Body of pancreas (tissue), 4 donors: ENCODE measurements around the gene EFNA1. TPM values are rescaled to one million over a fixed set of nuclear protein-coding genes. Genes with fewer than 3 reads are reported as not detected.
A peak's percentile ranks its signal among the peaks of the same experiment; 100 is the strongest.

Experiments used
- ATAC-seq: fragments of 150-250 bp; one replicate; pipeline ENCODE4 v1.9.1; 2016
- DNase-seq, 4 donors: peaks; one replicate each; pipeline ENCODE4 v3.0.0-alpha.2; 2019
- H3K27ac ChIP-seq, 4 donors: fragments of 200-600 bp; sonication (generic); 1 replicate in 3 of 4; 2 replicates in 1 of 4; pipeline versions ENCODE4 v1.5.1 to v1.6.1; 2016 to 2019; ENCODE audit warnings: mild to moderate bottlenecking in 1 of 4, mixed read lengths in 1 of 4, moderate library complexity in 1 of 4
- H3K27me3 ChIP-seq, 2 donors: fragments of 200-600 bp; sonication (generic); one replicate each; pipeline ENCODE4 v1.6.0; 2016; ENCODE audit warnings: mild to moderate bottlenecking in 1 of 2
- H3K36me3 ChIP-seq, 2 donors: fragments of 200-600 bp; sonication (generic); replicated peaks in 1 of 2; 2 replicates each; pipeline ENCODE4 v1.5.1; 2016; ENCODE audit warnings: low read depth in 2 of 2; ENCODE audit not compliant: insufficient read depth in 1 of 2
- H3K4me1 ChIP-seq: fragments of 200-600 bp; sonication (generic); one replicate; pipeline ENCODE4 v1.6.0; 2016
- H3K4me3 ChIP-seq, 2 donors: fragments of 200-600 bp; sonication (generic); 1 replicate in 1 of 2; 2 replicates in 1 of 2; pipeline ENCODE4 v1.5.1; 2016 to 2019
- H3K9me3 ChIP-seq, 3 donors: fragments of 200-600 bp; sonication (generic); 1 replicate in 2 of 3; 2 replicates in 1 of 3; pipeline ENCODE4 v1.5.1; 2016
- CTCF ChIP-seq, 7 experiments: fragments of 450-650 bp in 4 of 7; fragments of 200-600 bp in 3 of 7; sonication (generic) in 3 of 7; IDR thresholded peaks; one replicate each; pipeline ENCODE4 v1.5.1; 2016 to 2019; ENCODE audit warnings: antibody characterized with exemption in 7 of 7
- POLR2A ChIP-seq, 3 donors: fragments of 450-650 bp; IDR thresholded peaks; one replicate each; pipeline ENCODE4 v1.6.1; 2016; ENCODE audit warnings: antibody characterized with exemption in 3 of 3, mild to moderate bottlenecking in 2 of 3
- WGBS, 2 donors: methylation state at CpG; one replicate each; pipeline ENCODE4 v1.1.5; 2017; 5-methylcytosine and 5-hydroxymethylcytosine counted together
- intact Hi-C: fragments of 100-400 bp; cut with DNase I; formaldehyde crosslinking; loops from one replicate; pipeline ENCODE4 v1.15.1; 2023
- total RNA-seq, 2 donors: library from RNA; depleted of rRNA; stranded (reverse); fragments of >200 nt; gene quantifications; one replicate each; pipeline ENCODE4 v1.1.0, GENCODE V29; 2016

The EFNA1 gene
- total RNA-seq, 2 donors from 2014 or later = 10.5 to 20.2 TPM

- ATAC-seq = no peak
- Histone ChIP-seq H3K4me3 (no peak overlapping the region), H3K27ac (no peak overlapping the region), H3K4me1 (peaks cover 11% of the 10 kb centered on the region), H3K36me3 (no peaks in the 10 kb centered on the region), H3K9me3 (no peaks in the 10 kb centered on the region), H3K27me3 (no peaks in the 10 kb centered on the region)
- TF ChIP-seq POLR2A (IDR thresholded peaks at IDR 0.05) = no peak
- TF ChIP-seq CTCF (IDR thresholded peaks at IDR 0.05) = no peak
- intact Hi-C loops = loop anchor here (10.0 kb wide), 1 partner anchor 46 kb away; no protein-coding TSS in a partner anchor
- DNase-seq = peak in 2 of 4 donors; percentile 10 to 24
- WGBS, 2 donors = 87 to 89% methylated on average over 21 to 30 of the region's 30 CpGs
Measured at GRCh38 chr1:155178441-155179111, 50.9 kb downstream of the EFNA1 start.

GRCh38 chr1:155179112-155180031 is 51.7 kb downstream of the EFNA1 start:
- TF ChIP-seq CTCF (IDR thresholded peaks at IDR 0.05) (no peak), POLR2A (IDR thresholded peaks at IDR 0.05) (no peak)
- intact Hi-C loops = loop anchor here (10.0 kb wide), 1 partner anchor 45 kb away; no protein-coding TSS in a partner anchor
- no peaks in the 10 kb centered on the region for H3K27me3 ChIP-seq
- H3K4me3 ChIP-seq = no peak overlapping the region
- peak overlapping the region in 1 of 4 donors; percentile 25 for H3K27ac ChIP-seq
- ATAC-seq (no peak), DNase-seq (peak in 2 of 4 donors; percentile 11 to 45)
- WGBS, 2 donors = 83 to 90% methylated on average over 18 to 31 of the region's 31 CpGs
- H3K36me3 ChIP-seq = no peaks in the 10 kb centered on the region
- H3K4me1 ChIP-seq = peaks cover 16% of the 10 kb centered on the region
- no peaks in the 10 kb centered on the region for H3K9me3 ChIP-seq

- Histone ChIP-seq H3K27me3 (no peaks in the 10 kb centered on the region), H3K9me3 (no peaks in the 10 kb centered on the region), H3K36me3 (no peaks in the 10 kb centered on the region), H3K4me1 (peaks cover 35% of the 10 kb centered on the region), H3K27ac (no peak overlapping the region), H3K4me3 (no peak overlapping the region)
- TF ChIP-seq POLR2A (IDR thresholded peaks at IDR 0.05) (no peak), CTCF (IDR thresholded peaks at IDR 0.05) (no peak)
- WGBS, 2 donors = 76 to 83% methylated on average over 9 to 18 of the region's 18 CpGs
- DNase-seq = peak in 2 of 4 donors; percentile 28 to 42
- intact Hi-C loops = no loop called here
- no peak for ATAC-seq
Measured at GRCh38 chr1:155181371-155182051, 53.8 kb downstream of the EFNA1 start.

GRCh38 chr1:155182052-155182550 is 54.4 kb downstream of the EFNA1 start:
- Histone ChIP-seq H3K36me3 (no peaks in the 10 kb centered on the region), H3K9me3 (no peaks in the 10 kb centered on the region), H3K4me3 (no peak overlapping the region), H3K27me3 (no peaks in the 10 kb centered on the region), H3K27ac (no peak overlapping the region), H3K4me1 (peaks cover 35% of the 10 kb centered on the region)
- TF ChIP-seq POLR2A (IDR thresholded peaks at IDR 0.05) (no peak), CTCF (IDR thresholded peaks at IDR 0.05) (no peak)
- no peak for ATAC-seq
- 89 to 96% methylated on average over 4 to 7 of the region's 7 CpGs for WGBS, 2 donors
- DNase-seq = no peak
- intact Hi-C loops = no loop called here
